CD4-positive, alpha-beta T cell treated with Interleukin-6 for 4 hours (primary cell): ENCODE data around the gene CISD2.
"Not testable (repeated sequence)": the region's sequence is repeated elsewhere in the genome, so short reads cannot be mapped to it uniquely, and the experiment has no call there.

ENCODE experiments used
- DNase-seq: peaks from one replicate; pipeline ENCODE4 v3.0.0-alpha.2; 2020; ENCODE audit warnings: mixed read lengths

CISD2 gene

GRCh38 chr4:102850370-102850769 is 18.4 kb upstream of the CISD2 start:
- DNase-seq: no peak

GRCh38 chr4:102858828-102859464 is 9.8 kb upstream of the CISD2 start:
- DNase-seq: no peak

- no peak for DNase-seq
Measured at GRCh38 chr4:102860611-102861324, 8.0 kb upstream of the CISD2 start.

DNA sequence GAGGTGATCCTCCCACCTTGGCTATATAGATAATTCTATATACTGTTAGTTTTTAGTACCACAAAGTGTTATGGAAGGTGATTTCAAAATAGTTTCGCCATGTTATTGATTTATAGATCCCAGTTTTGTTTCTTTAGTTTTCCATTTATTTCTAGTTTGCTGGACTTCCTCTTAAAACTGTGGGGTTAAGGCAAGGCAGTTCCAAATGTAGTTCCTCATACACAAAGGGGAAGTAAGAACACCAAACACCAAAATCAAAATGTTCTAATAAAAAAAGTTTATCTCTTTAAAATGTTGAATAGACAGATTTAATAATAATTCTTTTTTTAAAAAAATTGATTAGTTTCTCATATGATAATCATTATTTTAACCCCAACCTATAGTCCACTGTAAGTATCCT is 6.8 kb upstream of the CISD2 start:
- no peak for DNase-seq

DNA sequence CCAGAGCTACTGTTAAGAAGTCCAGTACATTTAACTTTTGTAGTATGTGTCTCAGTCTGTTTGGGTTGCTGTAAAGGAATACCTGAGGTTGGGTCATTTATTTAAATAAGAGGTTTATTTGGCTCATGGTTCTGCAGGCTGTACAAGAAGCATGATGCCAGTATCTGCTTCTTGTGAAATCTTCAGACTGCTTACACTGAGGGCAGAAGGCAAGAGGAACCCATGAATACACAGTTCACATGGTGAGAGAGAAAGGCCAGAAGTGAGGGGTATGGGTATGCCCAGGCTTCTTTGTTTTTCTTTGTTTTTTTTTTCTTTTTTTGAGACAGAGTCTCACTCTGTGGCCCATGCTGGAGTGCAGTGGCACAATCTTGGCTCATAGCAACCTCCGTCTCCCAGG is 6.0 kb upstream of the CISD2 start:
- no peak for DNase-seq

DNA sequence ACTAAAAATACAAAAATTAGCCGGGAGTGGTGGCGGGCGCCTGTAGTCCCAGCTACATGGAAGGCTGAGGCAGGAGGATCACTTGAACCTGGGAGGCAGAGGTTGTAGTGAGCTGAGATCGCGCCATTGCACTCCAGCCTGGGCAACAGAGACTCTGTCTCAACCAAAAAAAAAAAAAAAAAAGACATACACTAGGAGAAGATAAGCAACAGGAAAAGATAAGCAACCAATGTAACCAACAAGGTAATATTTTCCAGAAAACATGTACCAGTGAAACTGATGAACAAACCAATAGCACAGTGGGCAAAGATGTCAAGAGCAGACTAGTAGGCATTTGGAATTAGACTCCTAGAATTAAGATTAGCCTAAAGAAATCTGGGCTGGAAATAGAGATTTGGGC is 3.5 kb upstream of the CISD2 start:
- not testable (repeated sequence) for DNase-seq

- DNase-seq: no peak
Measured at GRCh38 chr4:102867278-102868152, 1.3 kb upstream of the CISD2 start.

DNA sequence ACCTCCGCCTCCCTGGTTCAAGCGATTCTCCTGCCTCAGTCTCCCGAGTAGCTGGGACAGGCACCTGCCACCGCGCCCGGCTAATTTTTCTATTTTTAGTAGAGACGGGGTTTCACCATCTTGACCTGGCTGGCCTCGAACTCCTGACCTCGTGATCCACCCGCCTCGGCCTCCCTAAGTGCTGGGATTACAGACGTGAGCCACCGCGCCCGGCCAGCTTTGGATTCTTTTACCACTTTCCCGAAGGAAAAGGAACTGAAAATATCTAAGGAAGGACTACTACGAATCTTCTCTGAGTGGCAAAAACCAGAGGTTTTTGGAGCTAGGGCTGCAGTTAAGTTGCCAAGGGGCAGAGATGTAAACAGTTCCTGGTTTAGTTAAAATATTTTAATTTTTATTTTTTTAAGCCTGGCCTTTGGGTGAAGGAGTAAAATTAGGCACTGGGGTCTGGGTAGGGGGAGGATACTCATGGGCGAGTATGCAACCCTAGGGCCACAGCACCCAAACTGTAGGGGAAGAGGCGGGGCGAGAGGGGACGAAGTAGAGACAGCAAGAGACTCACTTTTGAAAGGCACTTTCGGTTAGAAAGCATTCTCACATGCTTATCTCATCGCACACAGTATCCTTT is 525 bp upstream of the CISD2 start:
- no peak for DNase-seq

DNA sequence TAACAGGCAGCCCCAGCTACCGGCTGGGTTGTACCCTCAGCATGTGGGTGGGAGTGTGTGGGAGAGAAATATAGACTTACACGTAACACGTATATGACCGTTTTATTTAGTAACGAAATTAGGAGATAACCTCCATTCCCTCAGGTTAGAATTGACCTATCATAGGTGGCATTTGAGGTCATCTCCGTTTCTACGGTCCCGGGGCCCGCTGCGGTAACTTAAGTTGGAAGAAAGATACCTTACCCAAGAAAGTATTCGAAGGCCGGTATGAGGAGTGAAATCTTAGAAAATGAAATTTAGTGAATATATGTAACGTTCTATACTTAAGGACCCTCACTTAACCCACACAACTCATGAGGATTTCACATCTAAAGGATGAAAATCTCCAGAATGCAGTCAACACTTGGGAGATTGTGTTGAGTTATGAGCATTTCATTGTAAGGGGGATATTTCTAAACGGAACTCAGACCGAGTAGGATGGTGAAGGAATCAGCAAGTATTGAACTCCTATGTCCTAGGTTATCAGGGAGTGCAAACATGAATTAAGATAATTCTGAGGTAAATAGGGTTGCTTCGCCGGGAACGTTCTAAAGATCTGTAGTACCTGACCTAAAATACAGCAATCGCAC is 891 bp downstream of the CISD2 start:
- no peak for DNase-seq

GRCh38 chr4:102871772-102872171 is 3.0 kb downstream of the CISD2 start:
- DNase-seq: no peak

- DNase-seq: not testable (repeated sequence)
Measured at GRCh38 chr4:102877477-102878106, 8.8 kb downstream of the CISD2 start.

GRCh38 chr4:102878349-102878748 is 9.6 kb downstream of the CISD2 start:
- not testable (repeated sequence) for DNase-seq

DNA sequence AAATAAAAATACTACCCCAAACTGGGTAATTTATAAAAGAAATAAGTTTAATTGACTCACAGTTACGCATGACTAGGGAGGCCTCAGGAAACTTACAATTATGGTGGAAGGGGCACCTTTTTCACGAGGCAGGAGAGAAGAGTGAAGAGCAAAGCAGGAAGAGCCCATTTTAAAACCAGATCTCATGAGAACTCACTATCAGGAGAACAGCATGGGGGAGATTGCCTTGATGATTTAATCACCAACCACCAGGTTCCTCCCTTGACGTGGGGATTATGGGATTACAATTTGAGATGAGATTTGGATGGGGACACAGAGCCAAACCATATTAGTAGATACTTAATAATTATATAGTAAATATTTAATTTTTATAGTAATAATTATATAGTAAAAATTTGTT is 10.1 kb downstream of the CISD2 start:
- DNase-seq: no peak

GRCh38 chr4:102881343-102881742 is 12.6 kb downstream of the CISD2 start:
- no peak for DNase-seq

GRCh38 chr4:102883278-102883677 is 14.5 kb downstream of the CISD2 start:
- DNase-seq: no peak

- not testable (repeated sequence) for DNase-seq
Measured at GRCh38 chr4:102888570-102888969, 19.8 kb downstream of the CISD2 start.

DNA sequence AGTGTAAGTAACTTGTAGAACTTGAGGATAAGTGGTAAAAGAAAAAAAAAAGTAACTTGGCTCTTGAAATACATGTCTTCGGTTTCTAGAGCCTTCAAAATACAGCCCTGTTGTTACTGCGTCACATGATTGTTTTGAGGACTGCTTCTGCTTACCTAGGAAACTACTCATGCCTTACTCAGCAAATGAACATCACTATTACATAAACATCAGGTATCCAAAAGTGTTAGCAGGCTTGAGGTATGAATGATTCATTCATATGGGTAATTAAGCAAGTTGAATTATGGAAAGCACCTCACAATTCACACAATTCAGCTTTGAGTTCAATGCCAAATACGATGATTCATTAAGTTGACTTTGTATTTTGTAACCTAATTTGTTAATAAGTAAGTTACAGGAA is 21.1 kb downstream of the CISD2 start:
- DNase-seq: not testable (repeated sequence)

DNA sequence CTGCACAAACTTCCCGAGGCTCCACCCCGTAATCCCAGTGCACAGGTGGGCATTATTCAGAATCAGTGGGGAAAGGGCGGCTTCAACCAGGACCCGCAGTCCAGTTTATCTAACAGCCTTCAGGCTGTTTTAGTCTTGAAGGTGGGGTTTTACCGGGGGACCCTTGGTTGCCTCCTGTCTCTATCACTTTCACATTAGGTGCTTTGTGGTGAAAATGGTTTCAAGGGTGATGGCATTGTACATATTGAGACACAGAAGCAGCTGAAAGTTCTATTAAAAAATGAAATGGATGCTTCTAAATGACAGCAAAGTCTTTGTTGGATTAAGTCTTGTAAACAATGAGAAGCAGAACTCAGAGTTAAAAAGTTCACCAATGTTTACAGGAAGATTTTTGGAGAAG is 27.8 kb downstream of the CISD2 start:
- not testable (repeated sequence) for DNase-seq

DNA sequence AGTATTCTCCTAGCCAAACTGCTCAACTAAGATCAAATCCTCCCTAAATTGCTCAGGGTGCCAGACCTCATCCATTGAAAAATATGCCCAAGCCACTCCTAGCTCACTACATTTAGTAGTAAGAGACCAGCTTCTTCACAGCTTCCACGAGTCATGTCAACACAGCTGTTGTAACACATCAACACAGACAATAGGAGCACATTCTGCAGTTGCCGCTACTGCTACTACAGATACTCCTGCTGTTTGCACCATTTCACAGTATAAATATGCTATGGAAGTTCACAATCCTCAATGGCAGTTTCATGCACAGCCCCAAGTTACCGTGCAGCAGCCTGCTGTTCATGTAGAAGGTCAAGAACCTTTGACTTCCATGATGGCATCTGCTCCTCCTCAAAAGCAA is 28.8 kb downstream of the CISD2 start:
- not testable (repeated sequence) for DNase-seq

GRCh38 chr4:102901804-102902203 is 33.0 kb downstream of the CISD2 start:
- no peak for DNase-seq

DNA sequence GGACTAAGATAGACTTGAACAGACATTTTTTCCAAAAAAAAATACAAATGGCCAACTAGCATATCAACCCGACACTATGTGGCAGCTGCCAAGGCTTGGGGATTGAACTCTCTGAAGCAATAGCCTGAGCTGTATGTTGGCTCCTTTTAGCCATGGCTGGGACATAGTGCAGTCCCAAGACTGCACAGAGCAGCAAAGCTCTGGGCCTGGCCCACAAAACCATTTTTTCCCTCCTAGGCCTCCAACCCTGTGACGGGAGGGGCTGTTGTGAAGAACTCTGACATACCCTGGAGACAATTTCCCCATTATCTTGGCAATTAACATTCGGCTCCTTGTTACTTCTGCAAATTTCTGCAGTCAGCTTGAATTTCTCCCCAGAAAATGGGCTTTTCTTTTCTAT is 50.1 kb downstream of the CISD2 start:
- DNase-seq: no peak

DNA sequence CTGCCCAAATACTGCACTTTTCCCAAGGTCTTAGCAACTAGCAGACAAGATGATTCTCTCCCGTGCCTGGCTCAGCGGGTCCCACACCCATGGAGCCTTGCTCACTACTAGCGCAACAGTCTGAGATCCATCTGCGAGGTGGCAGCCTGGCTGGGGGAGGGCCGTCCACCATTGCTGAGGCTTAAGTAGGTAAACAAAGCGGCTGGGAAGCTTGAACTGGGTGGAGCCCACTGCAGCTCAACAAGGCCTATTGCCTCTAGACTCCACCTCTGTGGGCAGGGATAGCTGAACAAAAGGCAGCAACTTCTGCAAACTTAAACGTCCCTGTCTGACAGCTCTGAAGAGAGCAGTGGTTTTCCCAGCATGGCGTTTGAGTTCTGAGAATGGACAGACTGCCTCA is 50.9 kb downstream of the CISD2 start:
- not testable (repeated sequence) for DNase-seq
